Lower leg skin (tissue), 4 donors: Measurements from ENCODE around the gene AUTS2. TPM values are rescaled to one million over a fixed set of nuclear protein-coding genes. Genes with fewer than 3 reads are reported as not detected.

ENCODE experiments used
- DNase-seq, 2 donors: peaks; one replicate each; pipeline ENCODE4 v3.0.0-alpha.2; 2019; ENCODE audit warnings: low spot score in 2 of 2
- H3K4me3 ChIP-seq: fragments of 200-600 bp; sonication (generic); 2 replicates; pipeline ENCODE4 v1.5.1; 2017; ENCODE audit warnings: mild to moderate bottlenecking, low read depth; ENCODE audit not compliant: poor library complexity, severe bottlenecking
- POLR2A ChIP-seq, 2 donors: fragments of 450-650 bp; IDR thresholded peaks; one replicate each; pipeline ENCODE4 v1.6.1; 2016 to 2017; ENCODE audit warnings: antibody characterized with exemption in 2 of 2, mild to moderate bottlenecking in 1 of 2, moderate library complexity in 1 of 2
- WGBS, 2 donors: methylation state at CpG; one replicate each; pipeline ENCODE4 v1.1.5; 2018; 5-methylcytosine and 5-hydroxymethylcytosine counted together
- intact Hi-C: fragments of 100-400 bp; cut with DNase I; formaldehyde crosslinking; loops from one replicate; pipeline ENCODE4 v1.15.0; 2023; ENCODE audit warnings: low total_unique reads
- total RNA-seq, 4 donors: library from RNA; depleted of rRNA; stranded (reverse); fragments of >200 nt; gene quantifications; one replicate each; pipeline ENCODE4 v1.1.0, GENCODE V29; 2016
- TF ChIP-seq, protein P1 (sequence below), 3 donors: fragments of 450-650 bp; IDR thresholded peaks; one replicate each; pipeline ENCODE4 v1.5.1; 2016; ENCODE audit warnings: antibody characterized with exemption in 3 of 3, mild to moderate bottlenecking in 3 of 3, moderate library complexity in 2 of 3

Gene AUTS2
- total RNA-seq, 4 donors from 2014 or later = 30.8 to 41.9 (median 40.5) TPM

DNA sequence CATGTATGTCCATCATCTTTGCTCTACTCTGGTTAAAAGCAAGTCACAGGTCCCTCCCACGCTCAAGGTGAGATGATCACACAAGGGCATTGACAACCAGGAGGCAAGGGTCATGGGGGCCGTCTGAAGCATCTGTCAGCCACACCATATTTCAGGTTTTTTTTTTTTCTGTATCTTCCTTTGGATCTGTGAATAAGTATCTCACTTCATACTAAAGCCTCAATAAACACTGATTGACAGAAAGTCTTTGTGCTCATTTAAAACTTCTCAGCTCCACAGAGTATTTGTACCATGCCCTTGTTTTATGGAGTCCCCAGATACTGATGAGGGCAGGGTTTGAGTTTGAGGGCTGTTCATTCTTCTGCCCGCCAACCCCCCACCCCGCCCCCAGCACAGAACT is 45.0 kb downstream of the AUTS2 start:
- WGBS, 2 donors = 87 to 93% methylated on average over 4 of the region's 4 CpGs

DNA sequence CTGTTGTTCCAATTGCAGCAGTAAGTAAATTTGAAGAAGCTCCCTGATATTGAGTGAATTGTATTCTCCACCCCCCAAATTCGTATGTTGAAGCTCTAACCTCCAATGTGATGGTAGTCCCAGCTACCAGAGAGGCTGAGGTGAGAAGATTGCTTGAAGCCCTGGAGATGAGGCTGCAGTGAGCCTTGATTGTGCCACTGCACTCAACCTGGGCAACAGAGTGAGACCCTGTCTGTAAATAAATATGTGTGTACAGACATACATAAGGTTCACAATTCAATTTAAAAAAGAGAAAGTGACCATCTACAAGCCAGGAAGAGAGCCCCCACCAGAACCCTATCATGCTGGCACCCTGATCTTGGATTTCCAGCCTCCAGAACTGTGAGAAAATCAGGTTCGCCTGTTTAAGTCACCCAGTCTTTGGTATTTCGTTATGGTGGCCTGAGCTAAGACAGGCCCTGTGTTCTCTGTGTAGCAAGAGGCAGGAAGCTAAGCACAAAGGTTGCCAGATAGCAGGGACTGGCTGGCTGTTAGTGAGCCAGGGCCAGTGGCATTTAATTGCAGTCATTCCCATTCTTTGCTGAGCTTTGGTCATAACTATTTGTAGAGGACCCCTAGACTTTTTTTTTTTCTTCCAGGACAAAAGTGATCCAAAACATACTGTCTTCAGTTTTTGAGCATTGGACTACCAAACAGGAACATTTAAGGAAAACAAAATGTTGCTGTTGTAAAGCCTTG is 45.6 kb downstream of the AUTS2 start:
- DNase-seq = no peak
- intact Hi-C loops = no loop called here
- no peak overlapping the region for H3K4me3 ChIP-seq
- WGBS, 2 donors = 74 to 82% methylated on average over 3 of the region's 3 CpGs
- TF ChIP-seq, protein P1, sequence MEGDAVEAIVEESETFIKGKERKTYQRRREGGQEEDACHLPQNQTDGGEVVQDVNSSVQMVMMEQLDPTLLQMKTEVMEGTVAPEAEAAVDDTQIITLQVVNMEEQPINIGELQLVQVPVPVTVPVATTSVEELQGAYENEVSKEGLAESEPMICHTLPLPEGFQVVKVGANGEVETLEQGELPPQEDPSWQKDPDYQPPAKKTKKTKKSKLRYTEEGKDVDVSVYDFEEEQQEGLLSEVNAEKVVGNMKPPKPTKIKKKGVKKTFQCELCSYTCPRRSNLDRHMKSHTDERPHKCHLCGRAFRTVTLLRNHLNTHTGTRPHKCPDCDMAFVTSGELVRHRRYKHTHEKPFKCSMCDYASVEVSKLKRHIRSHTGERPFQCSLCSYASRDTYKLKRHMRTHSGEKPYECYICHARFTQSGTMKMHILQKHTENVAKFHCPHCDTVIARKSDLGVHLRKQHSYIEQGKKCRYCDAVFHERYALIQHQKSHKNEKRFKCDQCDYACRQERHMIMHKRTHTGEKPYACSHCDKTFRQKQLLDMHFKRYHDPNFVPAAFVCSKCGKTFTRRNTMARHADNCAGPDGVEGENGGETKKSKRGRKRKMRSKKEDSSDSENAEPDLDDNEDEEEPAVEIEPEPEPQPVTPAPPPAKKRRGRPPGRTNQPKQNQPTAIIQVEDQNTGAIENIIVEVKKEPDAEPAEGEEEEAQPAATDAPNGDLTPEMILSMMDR (IDR thresholded peaks at IDR 0.05) = no peak
- TF ChIP-seq POLR2A (IDR thresholded peaks at IDR 0.05) = no peak

More for the DNA sequence above, 45.0 kb downstream of the AUTS2 start:
- no peak for TF ChIP-seq POLR2A (IDR thresholded peaks at IDR 0.05)
- TF ChIP-seq, protein P1 (IDR thresholded peaks at IDR 0.05) = no peak
- DNase-seq = no peak
- intact Hi-C loops = no loop called here
- no peak overlapping the region for H3K4me3 ChIP-seq

DNA sequence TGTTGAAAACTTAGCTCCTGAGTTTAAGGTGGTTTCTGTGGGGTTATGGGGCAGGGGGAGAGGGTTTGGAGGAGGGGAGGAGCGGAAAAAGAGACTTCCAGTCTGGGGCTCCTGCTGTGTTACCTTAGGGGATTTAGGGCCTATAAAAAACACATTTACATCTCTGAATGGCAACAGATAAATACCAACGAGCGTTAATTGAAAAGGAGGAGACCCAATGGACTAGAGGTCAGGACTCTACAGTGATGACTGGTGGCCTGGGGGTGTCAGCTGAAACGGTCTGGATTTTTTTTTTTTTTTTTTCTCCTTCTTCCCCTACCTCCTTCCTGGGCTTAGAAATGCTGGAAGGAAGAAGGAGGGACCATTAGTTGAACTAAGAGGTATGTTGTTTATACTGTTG is 47.4 kb downstream of the AUTS2 start:
- DNase-seq = no peak
- intact Hi-C loops = no loop called here
- 66 to 76% methylated on average over 4 of the region's 4 CpGs for WGBS, 2 donors
- H3K4me3 ChIP-seq = no peak overlapping the region
- TF ChIP-seq POLR2A (IDR thresholded peaks at IDR 0.05) = no peak
- TF ChIP-seq, protein P1 (IDR thresholded peaks at IDR 0.05) = no peak

DNA sequence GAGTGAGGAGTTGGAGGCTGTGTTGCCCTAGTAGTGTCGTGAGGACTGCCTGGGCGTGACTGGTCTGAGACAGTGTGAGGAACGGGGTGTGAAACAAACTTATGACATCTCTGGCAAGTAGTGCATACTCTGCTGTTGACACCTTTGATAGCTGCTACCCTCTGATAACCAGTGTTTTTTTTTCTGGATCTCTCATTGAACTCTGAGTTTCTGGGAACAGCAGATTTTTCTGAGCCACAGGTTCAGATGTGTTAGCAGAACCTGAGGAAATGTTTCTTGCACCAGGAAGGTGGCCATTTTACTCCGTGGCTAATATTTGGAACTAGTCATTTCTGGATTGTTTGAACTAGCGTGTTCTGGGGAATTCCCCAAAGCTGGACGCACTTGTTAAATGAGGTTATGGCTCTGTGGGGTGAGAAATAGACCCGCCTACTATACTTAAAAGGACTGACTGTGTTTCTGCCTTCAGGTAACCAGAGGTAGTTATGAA is 52.9 kb downstream of the AUTS2 start:
- intact Hi-C loops = loop anchor here (10.0 kb wide), 1 partner anchor 1294 kb away; no protein-coding TSS in a partner anchor
- WGBS, 2 donors = 66 to 67% methylated on average over 7 of the region's 7 CpGs
- H3K4me3 ChIP-seq = no peak overlapping the region
- TF ChIP-seq POLR2A (IDR thresholded peaks at IDR 0.05) = no peak
- TF ChIP-seq, protein P1 (IDR thresholded peaks at IDR 0.05) = no peak
- no peak for DNase-seq

DNA sequence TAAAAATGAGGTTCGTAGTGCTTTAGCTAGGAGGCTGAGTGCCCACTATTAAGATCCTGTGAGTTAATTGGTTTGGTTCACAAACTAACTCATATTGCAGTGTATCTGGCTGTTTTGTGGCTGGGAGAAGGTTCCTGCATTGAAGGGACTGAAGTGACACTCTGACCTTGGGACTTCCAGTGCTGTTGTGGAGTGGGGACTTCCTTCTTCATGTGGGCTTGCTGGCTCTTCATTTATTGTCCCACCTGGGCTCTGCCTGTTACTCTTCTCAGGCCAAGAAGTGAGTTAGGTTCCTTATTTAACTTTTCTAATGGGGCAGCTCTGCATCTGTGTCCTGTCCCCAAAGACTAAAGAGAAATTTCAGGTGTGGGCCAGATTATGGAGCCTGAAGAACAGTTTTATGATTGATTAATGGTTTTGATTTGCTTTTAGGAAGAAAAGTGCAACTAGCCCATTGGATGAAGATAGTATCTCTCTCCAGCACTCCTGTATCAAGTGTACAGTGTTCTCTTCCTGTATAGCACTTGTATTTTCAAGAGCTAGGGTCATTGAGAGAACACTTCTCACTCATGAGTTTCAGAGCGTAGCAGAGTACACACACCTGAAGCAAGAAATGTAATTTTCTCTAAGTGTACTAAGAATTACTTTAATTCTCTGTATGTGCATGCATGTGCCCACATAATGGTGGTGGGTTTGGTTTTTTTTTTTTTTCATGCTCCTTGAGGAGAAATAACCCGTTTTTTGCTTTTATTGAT is 54.8 kb downstream of the AUTS2 start:
- WGBS, 2 donors = 98 to 99% methylated on average over 3 of the region's 3 CpGs

More for the DNA sequence above, 54.8 kb downstream of the AUTS2 start:
- no peak for DNase-seq
- intact Hi-C loops = loop anchor here (10.0 kb wide), 1 partner anchor 1292 kb away; no protein-coding TSS in a partner anchor
- H3K4me3 ChIP-seq = no peak overlapping the region
- TF ChIP-seq, protein P1 (IDR thresholded peaks at IDR 0.05) = no peak
- TF ChIP-seq POLR2A (IDR thresholded peaks at IDR 0.05) = no peak
